A549 (cell line): ENCODE measurements around the gene CCDC9. TPM values are rescaled to one million over a fixed set of nuclear protein-coding genes. Genes with fewer than 3 reads are reported as not detected.

Experiments used
- ATAC-seq, 2 experiments: fragments of 200-7000 bp in 1 of 2; fragments of >200 bp in 1 of 2; cut with Nextera tagmentation in 1 of 2; cut with Tn5 transposase in 1 of 2; 3 replicates each; pipeline versions ENCODE4 v1.8.0 to v1.9.1; 2018 to 2020; ENCODE audit warnings: mild to moderate bottlenecking in 1 of 2, moderate library complexity in 1 of 2
- CTCF ChIA-PET: fragments of 300-600 bp; sonication (Branson Sonifier 250); formaldehyde crosslinking; extraction: SDS; loops from one replicate; lab custom pipeline; 2021; ENCODE audit warnings: antibody characterized with exemption, inconsistent platforms; lab: Yijun Ruan, JAX
- POLR2A ChIA-PET: fragments of 350-600 bp; formaldehyde crosslinking; extraction: SDS; loops from one replicate; lab custom pipeline; 2021; ENCODE audit warnings: antibody characterized with exemption, inconsistent platforms; lab: Yijun Ruan, JAX
- DNase-seq, 2 experiments: peaks; one replicate each; pipeline versions ENCODE4 v3.0.0 to v3.0.0-alpha.2; 2011 to 2016; ENCODE audit warnings: low read depth in 1 of 2, low spot score in 1 of 2
- FAIRE-seq: peaks from 2 replicates; lab custom pipeline; 2011; peaks lifted over from hg19 to GRCh38; lab: Jason Lieb, UNC
- H3K27ac ChIP-seq, 2 experiments: fragments of >200 bp; sonication (Bioruptor Twin); formaldehyde crosslinking; 3 replicates each; pipeline ENCODE4 v1.5.1; 2016 to 2017
- H3K4me1 ChIP-seq: fragments of >200 bp; sonication (Bioruptor Twin); formaldehyde crosslinking; 3 replicates; pipeline ENCODE4 v1.6.1; 2016
- H3K4me2 ChIP-seq: fragments of >200 bp; sonication (Bioruptor Twin); formaldehyde crosslinking; 3 replicates; pipeline ENCODE4 v1.6.1; 2016
- H3K4me3 ChIP-seq: fragments of >200 bp; sonication (Bioruptor Twin); formaldehyde crosslinking; 3 replicates; pipeline ENCODE4 v1.5.1; 2016
- H3K9me3 ChIP-seq: fragments of >200 bp; sonication (Bioruptor Twin); formaldehyde crosslinking; 3 replicates; pipeline ENCODE4 v1.6.1; 2016
- ATOH8 ChIP-seq: fragments of 250-450 bp; sonication (Bioruptor Pico); IDR thresholded peaks from 2 replicates; pipeline ENCODE4 v1.5.0; 2020; ENCODE audit warnings: low read depth, mild to moderate bottlenecking, moderate library complexity
- CBX8 ChIP-seq: fragments of 200-600 bp; sonication (generic); IDR thresholded peaks from 2 replicates; pipeline ENCODE4 v1.6.1; 2016
- CHD4 ChIP-seq: fragments of 200-600 bp; sonication (generic); IDR thresholded peaks from 2 replicates; pipeline ENCODE4 v1.6.1; 2016; ENCODE audit warnings: antibody characterized with exemption, mild to moderate bottlenecking, borderline replicate concordance
- CTCF ChIP-seq: fragments of >200 bp; sonication (Bioruptor Twin); formaldehyde crosslinking; IDR thresholded peaks from 3 replicates; pipeline ENCODE4 v1.5.1; 2016
- EHF ChIP-seq: fragments of 250-450 bp; sonication (Bioruptor Pico); IDR thresholded peaks from 2 replicates; pipeline ENCODE4 v1.5.0; 2020; ENCODE audit warnings: mild to moderate bottlenecking
- ESRRA ChIP-seq: fragments of 150-350 bp; IDR thresholded peaks from 2 replicates; pipeline ENCODE4 v1.6.1; 2014; ENCODE audit warnings: mild to moderate bottlenecking, low read length, borderline replicate concordance
- FOSL2 ChIP-seq, 2 experiments: fragments of 450-650 bp in 1 of 2; fragments of >200 bp in 1 of 2; sonication (Bioruptor Twin) in 1 of 2; formaldehyde crosslinking; IDR thresholded peaks; 2 replicates each; pipeline versions ENCODE4 v1.5.0 to v1.6.1; 2016 to 2020; ENCODE audit warnings: mild to moderate bottlenecking in 1 of 2, moderate library complexity in 1 of 2
- HDAC2 ChIP-seq: fragments of 200-600 bp; sonication (generic); IDR thresholded peaks from 2 replicates; pipeline ENCODE4 v1.6.1; 2016
- KDM1A ChIP-seq: fragments of 200-600 bp; sonication (generic); IDR thresholded peaks from 2 replicates; pipeline ENCODE4 v1.6.1; 2016; ENCODE audit warnings: low read depth, mild to moderate bottlenecking
- MAFK ChIP-seq: fragments of 450-650 bp; IDR thresholded peaks from 2 replicates; pipeline ENCODE4 v1.6.1; 2014; ENCODE audit not compliant: partially characterized antibody
- MAX ChIP-seq: IDR thresholded peaks from 2 replicates; pipeline ENCODE4 v1.6.1; 2012
- MAZ ChIP-seq: fragments of 150-350 bp; IDR thresholded peaks from 2 replicates; pipeline ENCODE4 v1.6.1; 2014; ENCODE audit warnings: antibody characterized with exemption, low read depth, low read length, borderline replicate concordance
- PHF8 ChIP-seq: fragments of 200-600 bp; sonication (generic); IDR thresholded peaks from 2 replicates; pipeline ENCODE4 v1.6.1; 2016; ENCODE audit warnings: low read depth, mild to moderate bottlenecking, antibody characterized with exemption, moderate library complexity, borderline replicate concordance
- POLR2AphosphoS2 ChIP-seq: conservative IDR thresholded peaks from 2 replicates; pipeline ENCODE4 v1.6.1; 2012; ENCODE audit warnings: low read length, improper control_type of control experiment, inconsistent platforms
- RARB ChIP-seq: fragments of 250-450 bp; sonication (Bioruptor Pico); IDR thresholded peaks from 2 replicates; pipeline ENCODE4 v1.8.0; 2021; ENCODE audit warnings: mild to moderate bottlenecking, moderate library complexity
- RCOR1 ChIP-seq: fragments of 150-350 bp; IDR thresholded peaks from 2 replicates; pipeline ENCODE4 v1.6.1; 2014; ENCODE audit warnings: antibody characterized with exemption, low read length, low read depth
- SMC3 ChIP-seq: fragments of >200 bp; sonication (Bioruptor Twin); formaldehyde crosslinking; IDR thresholded peaks from 3 replicates; pipeline ENCODE4 v1.6.1; 2018; ENCODE audit warnings: inconsistent platforms
- SREBF2 ChIP-seq: fragments of 450-650 bp; IDR thresholded peaks from 2 replicates; pipeline ENCODE4 v1.6.1; 2014; ENCODE audit warnings: mild to moderate bottlenecking, moderate library complexity
- WGBS: methylation state at CpG from one replicate; pipeline ENCODE4 v1.1.6; 2017; ENCODE audit errors: missing lambda C conversion rate; 5-methylcytosine and 5-hydroxymethylcytosine counted together
- polyA plus RNA-seq, 4 experiments: library from polyadenylated mRNA; depleted of rRNA in 3 of 4; stranded (reverse); fragments of >200 nt; fragmentation: RNase III in 1 of 4; extraction: RNeasy Plus Mini Kit Qiagen cat#74134 plus additional on column Dnase treatment in 1 of 4; gene quantifications; 2 replicates in 3 of 4; 3 replicates in 1 of 4; pipeline ENCODE4 v1.2.3, GENCODE V29; 2011 to 2017
- TF ChIP-seq, protein P1 (sequence below): fragments of 200-600 bp; sonication (generic); IDR thresholded peaks from 2 replicates; pipeline ENCODE4 v1.6.1; 2016; ENCODE audit warnings: antibody characterized with exemption, mild to moderate bottlenecking, moderate library complexity
- TF ChIP-seq, protein P2 (sequence below): fragments of 150-350 bp; IDR thresholded peaks from 2 replicates; pipeline ENCODE4 v1.6.1; 2014; ENCODE audit warnings: low read depth, mild to moderate bottlenecking, low read length
- TF ChIP-seq, protein P3 (sequence below): fragments of >200 bp; sonication (Bioruptor Twin); formaldehyde crosslinking; IDR thresholded peaks from 3 replicates; pipeline ENCODE4 v1.6.1; 2016

Gene CCDC9
- polyA plus RNA-seq, 2 of the 4 experiments (the other 2 are of a cell fraction) = 9.4 to 24.6 TPM

- H3K9me3 ChIP-seq = no peaks in the 10 kb centered on the region
- H3K4me2 ChIP-seq = no peak overlapping the region
- no peak for TF ChIP-seq MAFK
- TF ChIP-seq, protein P1, sequence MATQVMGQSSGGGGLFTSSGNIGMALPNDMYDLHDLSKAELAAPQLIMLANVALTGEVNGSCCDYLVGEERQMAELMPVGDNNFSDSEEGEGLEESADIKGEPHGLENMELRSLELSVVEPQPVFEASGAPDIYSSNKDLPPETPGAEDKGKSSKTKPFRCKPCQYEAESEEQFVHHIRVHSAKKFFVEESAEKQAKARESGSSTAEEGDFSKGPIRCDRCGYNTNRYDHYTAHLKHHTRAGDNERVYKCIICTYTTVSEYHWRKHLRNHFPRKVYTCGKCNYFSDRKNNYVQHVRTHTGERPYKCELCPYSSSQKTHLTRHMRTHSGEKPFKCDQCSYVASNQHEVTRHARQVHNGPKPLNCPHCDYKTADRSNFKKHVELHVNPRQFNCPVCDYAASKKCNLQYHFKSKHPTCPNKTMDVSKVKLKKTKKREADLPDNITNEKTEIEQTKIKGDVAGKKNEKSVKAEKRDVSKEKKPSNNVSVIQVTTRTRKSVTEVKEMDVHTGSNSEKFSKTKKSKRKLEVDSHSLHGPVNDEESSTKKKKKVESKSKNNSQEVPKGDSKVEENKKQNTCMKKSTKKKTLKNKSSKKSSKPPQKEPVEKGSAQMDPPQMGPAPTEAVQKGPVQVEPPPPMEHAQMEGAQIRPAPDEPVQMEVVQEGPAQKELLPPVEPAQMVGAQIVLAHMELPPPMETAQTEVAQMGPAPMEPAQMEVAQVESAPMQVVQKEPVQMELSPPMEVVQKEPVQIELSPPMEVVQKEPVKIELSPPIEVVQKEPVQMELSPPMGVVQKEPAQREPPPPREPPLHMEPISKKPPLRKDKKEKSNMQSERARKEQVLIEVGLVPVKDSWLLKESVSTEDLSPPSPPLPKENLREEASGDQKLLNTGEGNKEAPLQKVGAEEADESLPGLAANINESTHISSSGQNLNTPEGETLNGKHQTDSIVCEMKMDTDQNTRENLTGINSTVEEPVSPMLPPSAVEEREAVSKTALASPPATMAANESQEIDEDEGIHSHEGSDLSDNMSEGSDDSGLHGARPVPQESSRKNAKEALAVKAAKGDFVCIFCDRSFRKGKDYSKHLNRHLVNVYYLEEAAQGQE = no peak
- TF ChIP-seq RARB = no peak
- no peak for TF ChIP-seq RCOR1
- no peak for TF ChIP-seq MAZ
- TF ChIP-seq, protein P2, sequence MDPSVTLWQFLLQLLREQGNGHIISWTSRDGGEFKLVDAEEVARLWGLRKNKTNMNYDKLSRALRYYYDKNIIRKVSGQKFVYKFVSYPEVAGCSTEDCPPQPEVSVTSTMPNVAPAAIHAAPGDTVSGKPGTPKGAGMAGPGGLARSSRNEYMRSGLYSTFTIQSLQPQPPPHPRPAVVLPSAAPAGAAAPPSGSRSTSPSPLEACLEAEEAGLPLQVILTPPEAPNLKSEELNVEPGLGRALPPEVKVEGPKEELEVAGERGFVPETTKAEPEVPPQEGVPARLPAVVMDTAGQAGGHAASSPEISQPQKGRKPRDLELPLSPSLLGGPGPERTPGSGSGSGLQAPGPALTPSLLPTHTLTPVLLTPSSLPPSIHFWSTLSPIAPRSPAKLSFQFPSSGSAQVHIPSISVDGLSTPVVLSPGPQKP = no peak
- TF ChIP-seq PHF8 = no peak
- TF ChIP-seq, all 56 proteins: peak for 0
- peaks cover 16% of the 10 kb centered on the region for H3K4me1 ChIP-seq
- DNase-seq = no peak
- peak overlapping the region in 1 of 2 experiments; percentile 82; a peak in 4 of 6 replicates for H3K27ac ChIP-seq
- FAIRE-seq = peak; percentile 18
- H3K4me3 ChIP-seq = no peak overlapping the region
- ChIA-PET POLR2A (interaction anchor here (1.4 to 3.6 kb wide), 5 partner anchors 17 to 96 kb away, joined by 4 to 87 read pairs (median 19); partner anchors contain the start of genes CCDC9 and ZC3H4), CTCF (interaction anchor here (0.6 to 24.7 kb wide), 37 partner anchors 10 to 315 kb away, joined by 3 to 893 read pairs (median 7); partner anchors contain the start of genes CCDC9, DHX34, SAE1 and ZC3H4)
- WGBS = 83% methylated on average over 13 of the region's 13 CpGs
- ATAC-seq = peak in 1 of 2 experiments; percentile 11; a peak in 1 of 6 replicates
These were observed 46.8 kb upstream of the CCDC9 start for GRCh38 chr19:47209319-47210179.

GRCh38 chr19:47210180-47210490, 46.2 kb upstream of the CCDC9 start:
- ChIA-PET POLR2A (interaction anchor here (1.0 to 3.6 kb wide), 9 partner anchors 16 to 97 kb away, joined by 3 to 87 read pairs (median 6); partner anchors contain the start of genes CCDC9, SAE1 and ZC3H4), CTCF (interaction anchor here (0.5 to 24.7 kb wide), 51 partner anchors 11 to 1554 kb away, joined by 3 to 893 read pairs (median 5); partner anchors contain the start of genes CCDC9, DHX34, SAE1 and ZC3H4)
- Histone ChIP-seq H3K4me1 (peaks cover 16% of the 10 kb centered on the region), H3K27ac (peak overlapping the region; percentile 76 to 82), H3K4me2 (no peak overlapping the region; the same call in 2 of the 3 replicates), H3K4me3 (no peak overlapping the region), H3K9me3 (no peaks in the 10 kb centered on the region)
- DNase-seq = no peak
- no peak for FAIRE-seq
- ATAC-seq = no peak
- TF ChIP-seq ATOH8 (CRISPR knock-in tag) = no peak
- no peak for TF ChIP-seq FOSL2 (IDR thresholded peaks at IDR 0.05)
- no peak for TF ChIP-seq FOSL2 (CRISPR knock-in tag; IDR thresholded peaks at IDR 0.05)
- TF ChIP-seq, protein P1 = no peak
- TF ChIP-seq SMC3 = no peak
- TF ChIP-seq EHF (CRISPR knock-in tag) = no peak
- TF ChIP-seq CBX8 = no peak
- TF ChIP-seq, protein P3, sequence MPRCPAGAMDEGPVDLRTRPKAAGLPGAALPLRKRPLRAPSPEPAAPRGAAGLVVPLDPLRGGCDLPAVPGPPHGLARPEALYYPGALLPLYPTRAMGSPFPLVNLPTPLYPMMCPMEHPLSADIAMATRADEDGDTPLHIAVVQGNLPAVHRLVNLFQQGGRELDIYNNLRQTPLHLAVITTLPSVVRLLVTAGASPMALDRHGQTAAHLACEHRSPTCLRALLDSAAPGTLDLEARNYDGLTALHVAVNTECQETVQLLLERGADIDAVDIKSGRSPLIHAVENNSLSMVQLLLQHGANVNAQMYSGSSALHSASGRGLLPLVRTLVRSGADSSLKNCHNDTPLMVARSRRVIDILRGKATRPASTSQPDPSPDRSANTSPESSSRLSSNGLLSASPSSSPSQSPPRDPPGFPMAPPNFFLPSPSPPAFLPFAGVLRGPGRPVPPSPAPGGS = no peak
- TF ChIP-seq KDM1A = no peak
- TF ChIP-seq MAX = no peak
- no peak for TF ChIP-seq POLR2AphosphoS2
- TF ChIP-seq SREBF2 = no peak
- no peak for TF ChIP-seq CTCF
- TF ChIP-seq CHD4 = no peak
- no peak for TF ChIP-seq HDAC2
- TF ChIP-seq MAZ = no peak
- no peak for TF ChIP-seq ESRRA
